PFSK-1 (cell line): ENCODE data around the gene ATP11A.

Experiments
- FOXP2 ChIP-seq: optimal IDR thresholded peaks from 2 replicates; pipeline ENCODE3; 2011; ENCODE audit warnings: borderline replicate concordance, control low read depth, inconsistent platforms; ENCODE audit not compliant: insufficient read depth; ENCODE audit errors: extremely low read length, extremely low read depth
- POLR2AphosphoS5 ChIP-seq: IDR thresholded peaks from 2 replicates; pipeline ENCODE4 v1.6.1; 2012; ENCODE audit warnings: low read depth, mild to moderate bottlenecking, control low read depth, low read length, moderate library complexity
- REST ChIP-seq, 2 experiments: IDR thresholded peaks; 2 replicates each; pipeline versions ENCODE4 v1.6.1 to v1.8.0; 2011 to 2012; ENCODE audit warnings: low read depth in 2 of 2, low read length in 2 of 2, control low read depth in 1 of 2, inconsistent platforms in 1 of 2, mild to moderate bottlenecking in 1 of 2, moderate library complexity in 1 of 2; ENCODE audit not compliant: insufficient read depth in 1 of 2
- SIN3A ChIP-seq: IDR thresholded peaks from 2 replicates; pipeline ENCODE4 v1.6.1; 2012; ENCODE audit warnings: mild to moderate bottlenecking, low read length, moderate library complexity, borderline replicate concordance; ENCODE audit not compliant: insufficient read depth
- TAF1 ChIP-seq: IDR thresholded peaks from 2 replicates; pipeline ENCODE4 v1.6.1; 2012; ENCODE audit warnings: low read length, control low read depth, borderline replicate concordance; ENCODE audit not compliant: insufficient read depth

The ATP11A gene

GRCh38 chr13:112809332-112810315, 119.8 kb downstream of the ATP11A start:
- TF ChIP-seq SIN3A (no peak), TAF1 (no peak), POLR2AphosphoS5 (no peak), FOXP2 (no peak), REST (IDR thresholded peaks at IDR 0.05; ENCODE audit: insufficient read depth in 1 of 2, low read depth in 2 of 2, low read length in 2 of 2) (no peak)

GRCh38 chr13:112810608-112811007, 120.8 kb downstream of the ATP11A start:
- no peak for TF ChIP-seq SIN3A
- TF ChIP-seq POLR2AphosphoS5 = no peak
- TF ChIP-seq TAF1 = no peak
- no peak for TF ChIP-seq REST (IDR thresholded peaks at IDR 0.05; ENCODE audit: insufficient read depth in 1 of 2, low read depth in 2 of 2, low read length in 2 of 2)

- no peak for TF ChIP-seq SIN3A
- TF ChIP-seq POLR2AphosphoS5 = no peak
- no peak for TF ChIP-seq FOXP2
- TF ChIP-seq REST (IDR thresholded peaks at IDR 0.05; ENCODE audit: insufficient read depth in 1 of 2, low read depth in 2 of 2, low read length in 2 of 2) = no peak
- TF ChIP-seq TAF1 = no peak
Observed at GRCh38 chr13:112812306-112813055, 122.6 kb downstream of the ATP11A start.

- TF ChIP-seq POLR2AphosphoS5 (no peak), SIN3A (no peak), REST (IDR thresholded peaks at IDR 0.05; ENCODE audit: insufficient read depth in 1 of 2, low read depth in 2 of 2, low read length in 2 of 2) (no peak), FOXP2 (no peak), TAF1 (no peak)
Observed at GRCh38 chr13:112813552-112813951, 123.7 kb downstream of the ATP11A start.
